Astrocyte (in vitro differentiated cells and primary cell): ENCODE measurements around the gene PYGO2. TPM values are rescaled to one million over a fixed set of nuclear protein-coding genes. Genes with fewer than 3 reads are reported as not detected.

Source experiments
- DNase-seq: peaks from one replicate; pipeline ENCODE4 v3.0.0-alpha.2; 2010; ENCODE audit warnings: low read depth
- FAIRE-seq: peaks from 2 replicates; lab custom pipeline; 2011; peaks lifted over from hg19 to GRCh38; lab: Jason Lieb, UNC
- H2AFZ ChIP-seq: 2 replicates; pipeline ENCODE4 v1.6.0; 2012; ENCODE audit warnings: low read depth, low read length, inconsistent platforms
- H3K27ac ChIP-seq: 2 replicates; pipeline ENCODE4 v1.5.1; 2011; ENCODE audit warnings: low read depth, low read length, inconsistent platforms
- H3K27me3 ChIP-seq: 2 replicates; pipeline ENCODE4 v1.6.0; 2011; ENCODE audit warnings: low read length, inconsistent platforms; ENCODE audit not compliant: insufficient read depth
- H3K36me3 ChIP-seq: 2 replicates; pipeline ENCODE4 v1.5.1; 2011; ENCODE audit warnings: low read length, inconsistent platforms; ENCODE audit not compliant: insufficient read depth
- H3K4me1 ChIP-seq: 2 replicates; pipeline ENCODE4 v1.5.1; 2011; ENCODE audit warnings: low read length, inconsistent platforms; ENCODE audit not compliant: insufficient read depth
- H3K4me2 ChIP-seq: 2 replicates; pipeline ENCODE4 v1.6.0; 2012; ENCODE audit warnings: low read length, inconsistent platforms
- H3K4me3 ChIP-seq: 2 replicates; pipeline ENCODE4 v1.5.1; 2011; ENCODE audit warnings: low read depth, mild to moderate bottlenecking, low read length, inconsistent platforms; ENCODE audit not compliant: insufficient read depth
- H3K79me2 ChIP-seq: 2 replicates; pipeline ENCODE4 v1.6.0; 2012; ENCODE audit warnings: mild to moderate bottlenecking, low read length, inconsistent platforms; ENCODE audit not compliant: insufficient read depth
- H3K9ac ChIP-seq: 2 replicates; pipeline ENCODE4 v1.6.0; 2012; ENCODE audit warnings: mild to moderate bottlenecking, low read length, inconsistent platforms
- H3K9me3 ChIP-seq: 2 replicates; pipeline ENCODE4 v1.5.1; 2012; ENCODE audit warnings: low read depth, mild to moderate bottlenecking, low read length, inconsistent platforms; ENCODE audit not compliant: insufficient read depth
- H4K20me1 ChIP-seq: 2 replicates; pipeline ENCODE4 v1.6.0; 2012; ENCODE audit warnings: low read length, inconsistent platforms; ENCODE audit not compliant: insufficient read depth
- H3K27ac Mint-ChIP-seq: one replicate; pipeline ENCODE4 v1.8.0; 2021; ENCODE audit warnings: mild to moderate bottlenecking, mixed read lengths; ENCODE audit not compliant: unreplicated experiment
- H3K27me3 Mint-ChIP-seq: one replicate; pipeline ENCODE4 v1.8.0; 2021; ENCODE audit warnings: low read depth, mixed read lengths; ENCODE audit not compliant: unreplicated experiment
- H3K36me3 Mint-ChIP-seq: one replicate; pipeline ENCODE4 v1.8.0; 2021; ENCODE audit warnings: low read depth, mixed read lengths; ENCODE audit not compliant: unreplicated experiment
- H3K4me1 Mint-ChIP-seq: one replicate; pipeline ENCODE4 v1.8.0; 2021; ENCODE audit warnings: low read depth, mixed read lengths; ENCODE audit not compliant: unreplicated experiment
- H3K4me3 Mint-ChIP-seq: one replicate; pipeline ENCODE4 v1.8.0; 2021; ENCODE audit warnings: mild to moderate bottlenecking, moderate library complexity, mixed read lengths; ENCODE audit not compliant: unreplicated experiment
- H3K9me3 Mint-ChIP-seq: one replicate; pipeline ENCODE4 v1.8.0; 2021; ENCODE audit warnings: mild to moderate bottlenecking, mixed read lengths; ENCODE audit not compliant: unreplicated experiment
- CTCF ChIP-seq: IDR thresholded peaks from 2 replicates; pipeline ENCODE4 v1.5.1; 2011; ENCODE audit warnings: low read depth, mild to moderate bottlenecking, inconsistent platforms, low read length, moderate library complexity; ENCODE audit not compliant: insufficient read depth
- EZH2 ChIP-seq: IDR thresholded peaks from 2 replicates; pipeline ENCODE4 v1.6.1; 2012; ENCODE audit warnings: mild to moderate bottlenecking, low read length, inconsistent platforms; ENCODE audit not compliant: insufficient read depth
- total RNA-seq: library from RNA; stranded (reverse); gene quantifications from 2 replicates; pipeline ENCODE4 v1.2.1, GENCODE V29; 2021

The PYGO2 gene
- total RNA-seq, 1 donor from 2014 or later = 21.8 TPM

DNA sequence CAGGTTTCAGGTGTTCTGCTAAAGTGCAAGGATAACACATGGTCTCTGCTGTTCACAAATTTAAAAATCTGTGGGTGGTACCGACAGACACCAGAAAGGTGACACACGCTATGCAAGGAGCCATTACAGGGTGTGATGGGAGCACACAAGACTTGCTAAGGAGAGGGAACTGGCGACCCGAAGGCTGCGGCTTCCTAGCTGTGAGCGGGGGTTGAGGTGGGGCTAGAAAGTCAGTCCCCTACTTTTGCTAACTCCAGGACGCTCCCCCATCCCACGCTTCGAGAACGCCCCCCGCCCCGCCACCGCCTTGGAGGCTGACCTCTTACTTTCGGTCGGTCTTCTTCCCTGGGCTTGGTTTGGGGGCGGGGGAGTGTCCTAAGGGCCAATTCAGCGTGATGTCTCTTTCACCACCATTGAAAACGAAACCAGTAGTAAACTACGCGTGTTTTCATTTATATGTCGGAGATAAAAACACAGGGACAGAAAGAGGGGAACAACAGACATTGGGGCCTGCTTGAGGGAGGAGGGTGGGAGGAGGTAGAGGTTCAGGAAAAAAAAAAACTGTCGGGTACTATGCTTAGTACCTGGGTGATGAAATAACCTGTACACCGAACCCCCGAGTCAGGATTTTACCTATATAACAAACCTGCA, 14.0 kb upstream of the PYGO2 start:
- peaks cover 33% of the 10 kb centered on the region for H3K4me1 ChIP-seq
- no peak overlapping the region for H3K27ac Mint-ChIP-seq
- no peak overlapping the region for H3K4me3 Mint-ChIP-seq

DNA sequence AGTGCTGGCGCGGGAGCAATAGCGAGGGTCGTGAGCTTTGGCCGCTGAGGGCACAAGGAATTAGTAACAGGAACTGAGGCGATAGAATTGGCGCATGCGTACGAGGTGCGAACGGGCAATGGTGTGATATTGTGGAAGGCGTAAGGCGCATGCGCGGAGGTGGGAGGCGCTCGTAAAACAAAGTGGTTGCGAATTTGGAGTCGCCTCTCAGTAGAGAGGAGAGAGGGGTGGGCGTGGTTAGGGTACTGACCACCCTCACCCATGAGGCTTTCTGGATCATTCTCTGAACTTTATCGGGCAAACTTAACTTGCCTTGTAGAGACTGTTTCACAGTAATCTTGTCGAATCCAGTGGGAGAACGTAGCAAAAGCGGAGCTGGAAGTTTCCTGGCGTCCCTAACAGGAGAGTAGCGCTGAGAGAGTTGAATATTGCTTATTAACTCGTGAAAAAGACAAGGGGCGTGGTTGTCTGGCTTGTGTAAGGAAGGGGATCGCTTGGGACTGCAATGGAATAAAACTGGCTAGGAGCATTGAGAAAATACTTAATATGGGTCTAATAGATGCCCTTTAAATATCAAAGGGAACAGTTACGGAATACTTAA, 13.3 kb upstream of the PYGO2 start:
- Histone ChIP-seq H4K20me1 (peaks cover 6% of the 10 kb centered on the region), H3K9ac (peak overlapping the region; percentile 94), H3K9me3 (no peaks in the 10 kb centered on the region), H3K4me3 (peak overlapping the region; percentile 88), H3K27me3 (no peaks in the 10 kb centered on the region), H3K27ac (peak overlapping the region; percentile 99), H3K79me2 (peaks cover 59% of the 10 kb centered on the region), H3K4me1 (peaks cover 33% of the 10 kb centered on the region), H3K36me3 (peaks cover 6% of the 10 kb centered on the region), H2AFZ (peak overlapping the region; percentile 75), H3K4me2 (peak overlapping the region; percentile 94)
- Mint-ChIP-seq H3K36me3 (peaks cover 2% of the 10 kb centered on the region), H3K4me1 (peaks cover 16% of the 10 kb centered on the region), H3K4me3 (no peak overlapping the region), H3K27ac (no peak overlapping the region), H3K9me3 (no peaks in the 10 kb centered on the region), H3K27me3 (no peaks in the 10 kb centered on the region)
- FAIRE-seq = no peak
- peak; percentile 79 for DNase-seq
- TF ChIP-seq CTCF (no peak), EZH2 (no peak)

More for the DNA sequence above, 14.0 kb upstream of the PYGO2 start:
- no peaks in the 10 kb centered on the region for H3K27me3 Mint-ChIP-seq
- Histone ChIP-seq H3K27me3 (no peaks in the 10 kb centered on the region), H3K79me2 (peaks cover 52% of the 10 kb centered on the region), H2AFZ (peak overlapping the region; percentile 75), H3K9me3 (no peaks in the 10 kb centered on the region), H3K4me2 (peak overlapping the region; percentile 94), H4K20me1 (no peaks in the 10 kb centered on the region), H3K36me3 (peaks cover 6% of the 10 kb centered on the region), H3K4me3 (peak overlapping the region; percentile 88), H3K9ac (peak overlapping the region; percentile 94), H3K27ac (peak overlapping the region; percentile 99)
- peak; percentile 34 for DNase-seq
- H3K4me1 Mint-ChIP-seq = peaks cover 16% of the 10 kb centered on the region
- FAIRE-seq = no peak
- TF ChIP-seq CTCF (no peak), EZH2 (no peak)
- peaks cover 2% of the 10 kb centered on the region for H3K36me3 Mint-ChIP-seq
- H3K9me3 Mint-ChIP-seq = no peaks in the 10 kb centered on the region
